ENCODE data around the gene NAPEPLD.
"Not testable (repeated sequence)": the region's sequence is repeated elsewhere in the genome, so short reads cannot be mapped to it uniquely, and the experiment has no call there.

NAPEPLD gene

GRCh38 chr7:103154042-103154441 lies 5.1 kb upstream of the NAPEPLD start:
- Histone ChIP-seq H3K4me3 (ENCODE audit: low read depth in 1 of 2, low read length in 1 of 2) (no peak overlapping the region), H3K9me3 (no peaks in the 10 kb centered on the region), H3K27ac (no peak overlapping the region), H3K4me1 (ENCODE audit: control insufficient read depth in 1 of 2, insufficient read depth in 1 of 2, low read depth in 1 of 2, low read length in 1 of 2) (peaks cover 4 to 5% of the 10 kb centered on the region in 2 experiments), H3K27me3 (no peaks in the 10 kb centered on the region), H3K36me3 (no peaks in the 10 kb centered on the region)
- TF ChIP-seq, protein P1, sequence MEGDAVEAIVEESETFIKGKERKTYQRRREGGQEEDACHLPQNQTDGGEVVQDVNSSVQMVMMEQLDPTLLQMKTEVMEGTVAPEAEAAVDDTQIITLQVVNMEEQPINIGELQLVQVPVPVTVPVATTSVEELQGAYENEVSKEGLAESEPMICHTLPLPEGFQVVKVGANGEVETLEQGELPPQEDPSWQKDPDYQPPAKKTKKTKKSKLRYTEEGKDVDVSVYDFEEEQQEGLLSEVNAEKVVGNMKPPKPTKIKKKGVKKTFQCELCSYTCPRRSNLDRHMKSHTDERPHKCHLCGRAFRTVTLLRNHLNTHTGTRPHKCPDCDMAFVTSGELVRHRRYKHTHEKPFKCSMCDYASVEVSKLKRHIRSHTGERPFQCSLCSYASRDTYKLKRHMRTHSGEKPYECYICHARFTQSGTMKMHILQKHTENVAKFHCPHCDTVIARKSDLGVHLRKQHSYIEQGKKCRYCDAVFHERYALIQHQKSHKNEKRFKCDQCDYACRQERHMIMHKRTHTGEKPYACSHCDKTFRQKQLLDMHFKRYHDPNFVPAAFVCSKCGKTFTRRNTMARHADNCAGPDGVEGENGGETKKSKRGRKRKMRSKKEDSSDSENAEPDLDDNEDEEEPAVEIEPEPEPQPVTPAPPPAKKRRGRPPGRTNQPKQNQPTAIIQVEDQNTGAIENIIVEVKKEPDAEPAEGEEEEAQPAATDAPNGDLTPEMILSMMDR (IDR thresholded peaks at IDR 0.05), result no peak

DNA sequence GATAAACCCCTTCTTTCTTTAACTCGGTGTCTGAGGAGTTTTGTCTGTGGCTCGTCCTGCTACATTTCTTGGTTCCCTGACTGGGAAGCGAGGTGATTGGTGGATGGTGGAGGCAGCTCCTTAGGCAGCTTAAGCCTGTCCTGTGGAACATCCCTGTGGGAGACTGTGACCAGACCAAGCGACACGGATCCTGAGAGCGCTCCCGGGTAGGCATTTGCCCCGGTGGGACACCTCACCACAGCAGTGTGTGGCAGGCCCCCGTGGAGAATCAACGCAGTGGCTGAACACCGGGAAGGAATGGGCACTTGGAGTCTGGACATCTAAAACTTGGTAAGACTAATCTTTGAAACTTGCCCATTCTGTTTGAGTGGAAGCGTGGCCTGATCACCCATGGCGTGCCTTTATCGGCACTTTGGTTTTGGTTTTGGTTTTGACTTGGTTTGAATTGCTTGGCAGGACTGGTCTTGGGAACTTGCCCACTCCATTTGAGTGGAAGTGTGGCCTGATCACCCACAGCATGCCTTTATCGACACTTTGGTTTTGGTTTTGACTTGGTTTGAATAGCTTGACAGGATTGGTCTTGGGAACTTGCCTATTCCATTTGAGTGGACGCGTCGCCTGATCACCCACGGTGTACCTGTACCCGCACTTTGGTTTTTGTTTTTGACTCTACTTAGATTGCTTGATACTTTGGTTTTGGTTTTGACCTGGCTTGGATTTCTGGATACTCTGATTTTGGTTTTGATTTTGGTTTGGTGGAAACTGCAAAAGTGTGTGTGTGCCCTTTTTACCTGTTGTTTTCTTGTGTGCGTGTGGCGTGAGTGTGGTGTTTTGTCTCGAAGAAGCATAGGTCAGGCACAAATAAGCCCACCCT lies 4.1 kb upstream of the NAPEPLD start:
- H3K4me3 ChIP-seq (ENCODE audit: low read depth in 1 of 2, low read length in 1 of 2); H3K27me3 ChIP-seq; H3K27ac ChIP-seq; H3K36me3 ChIP-seq; H3K9me3 ChIP-seq: not testable (repeated sequence)
- H3K4me1 ChIP-seq (ENCODE audit: control insufficient read depth in 1 of 2, insufficient read depth in 1 of 2, low read depth in 1 of 2, low read length in 1 of 2), result peaks cover 12 to 14% of the 10 kb centered on the region in 2 experiments

GRCh38 chr7:103151993-103152676 lies 3.2 kb upstream of the NAPEPLD start:
- not testable (repeated sequence) for H3K9me3 ChIP-seq

DNA sequence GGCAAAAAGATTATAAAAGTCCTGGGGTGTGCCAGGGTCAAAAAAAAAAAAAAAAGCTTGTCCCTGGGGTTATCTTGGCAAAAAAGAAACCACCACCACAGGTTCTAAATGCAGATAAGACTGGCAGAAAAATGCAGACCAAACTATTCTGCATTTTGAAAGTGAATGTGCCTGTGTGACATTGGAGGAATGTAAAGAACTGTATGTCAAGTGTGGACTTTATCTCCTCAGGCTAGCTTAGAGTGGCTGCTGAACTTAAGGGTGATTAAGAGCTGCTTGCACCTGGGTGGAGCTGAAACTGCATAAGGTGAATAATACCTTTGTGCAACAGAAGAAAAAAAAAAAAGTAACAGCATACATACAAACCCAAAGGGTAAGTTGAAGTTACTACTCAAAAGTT lies 1.3 kb upstream of the NAPEPLD start:
- Histone ChIP-seq H3K27me3 (no peaks in the 10 kb centered on the region), H3K36me3 (no peaks in the 10 kb centered on the region), H3K9me3 (no peaks in the 10 kb centered on the region), H3K4me1 (ENCODE audit: control insufficient read depth in 1 of 2, insufficient read depth in 1 of 2, low read depth in 1 of 2, low read length in 1 of 2) (peaks cover 13 to 15% of the 10 kb centered on the region in 2 experiments), H3K27ac (no peak overlapping the region), H3K4me3 (ENCODE audit: low read depth in 1 of 2, low read length in 1 of 2) (no peak overlapping the region)
- TF ChIP-seq, protein P1 (IDR thresholded peaks at IDR 0.05), result no peak

More at GRCh38 chr7:103151993-103152676, 3.2 kb upstream of the NAPEPLD start:
- peaks cover 13 to 15% of the 10 kb centered on the region in 2 experiments for H3K4me1 ChIP-seq (ENCODE audit: control insufficient read depth in 1 of 2, insufficient read depth in 1 of 2, low read depth in 1 of 2, low read length in 1 of 2)
- not testable (repeated sequence) for H3K4me3 ChIP-seq (ENCODE audit: low read depth in 1 of 2, low read length in 1 of 2); H3K27ac ChIP-seq; H3K36me3 ChIP-seq; H3K27me3 ChIP-seq

- Histone ChIP-seq H3K27me3 (no peaks in the 10 kb centered on the region), H3K27ac (peak overlapping the region; percentile 79), H3K36me3 (no peaks in the 10 kb centered on the region), H3K4me3 (ENCODE audit: low read depth in 1 of 2, low read length in 1 of 2) (peak overlapping the region; percentile 72 to 80), H3K4me1 (ENCODE audit: control insufficient read depth in 1 of 2, insufficient read depth in 1 of 2, low read depth in 1 of 2, low read length in 1 of 2) (peaks cover 13 to 15% of the 10 kb centered on the region in 2 experiments), H3K9me3 (no peaks in the 10 kb centered on the region)
- TF ChIP-seq, protein P1 (IDR thresholded peaks at IDR 0.05), result no peak
Observed at GRCh38 chr7:103149808-103150180, 895 bp upstream of the NAPEPLD start.

GRCh38 chr7:103148131-103148993 lies 537 bp downstream of the NAPEPLD start:
- TF ChIP-seq, protein P1 (IDR thresholded peaks at IDR 0.05), result no peak
- peak overlapping the region; percentile 72 to 80 for H3K4me3 ChIP-seq (ENCODE audit: low read depth in 1 of 2, low read length in 1 of 2)
- H3K36me3 ChIP-seq, result no peaks in the 10 kb centered on the region
- no peaks in the 10 kb centered on the region for H3K27me3 ChIP-seq
- peaks cover 13 to 15% of the 10 kb centered on the region in 2 experiments for H3K4me1 ChIP-seq (ENCODE audit: control insufficient read depth in 1 of 2, insufficient read depth in 1 of 2, low read depth in 1 of 2, low read length in 1 of 2)
- H3K9me3 ChIP-seq, result no peaks in the 10 kb centered on the region
- H3K27ac ChIP-seq, result peak overlapping the region; percentile 79

DNA sequence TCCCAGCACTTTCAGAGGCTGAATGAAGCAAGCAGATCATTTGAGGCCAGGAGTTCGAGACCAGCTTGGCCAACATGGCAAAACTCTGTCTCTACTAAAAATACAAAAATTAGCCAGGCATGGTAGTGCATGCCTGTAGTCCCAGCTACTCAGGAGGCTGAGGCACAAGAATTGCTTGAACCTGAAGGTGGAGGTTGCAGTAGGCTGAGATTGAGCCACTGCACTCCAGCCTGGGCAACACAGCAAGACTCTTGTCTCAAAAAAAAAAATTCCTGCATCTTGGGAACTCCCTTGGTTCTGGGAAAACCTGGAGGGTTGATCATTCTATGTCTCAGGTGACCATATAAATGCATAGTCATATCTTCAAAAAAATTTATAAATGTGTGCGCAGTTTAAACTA lies 4.1 kb downstream of the NAPEPLD start:
- H3K9me3 ChIP-seq; H3K36me3 ChIP-seq; H3K4me3 ChIP-seq (ENCODE audit: low read depth in 1 of 2, low read length in 1 of 2); H3K27me3 ChIP-seq; H3K27ac ChIP-seq: not testable (repeated sequence)
- peaks cover 12 to 13% of the 10 kb centered on the region in 2 experiments for H3K4me1 ChIP-seq (ENCODE audit: control insufficient read depth in 1 of 2, insufficient read depth in 1 of 2, low read depth in 1 of 2, low read length in 1 of 2)
